A549 (cell line): ENCODE measurements around the gene INSIG1. TPM values are rescaled to one million over a fixed set of nuclear protein-coding genes. Genes with fewer than 3 reads are reported as not detected.

Experiments
- ATAC-seq, 2 experiments: fragments of 200-7000 bp in 1 of 2; fragments of >200 bp in 1 of 2; cut with Nextera tagmentation in 1 of 2; cut with Tn5 transposase in 1 of 2; 3 replicates each; pipeline versions ENCODE4 v1.8.0 to v1.9.1; 2018 to 2020; ENCODE audit warnings: mild to moderate bottlenecking in 1 of 2, moderate library complexity in 1 of 2
- CTCF ChIA-PET: fragments of 300-600 bp; sonication (Branson Sonifier 250); formaldehyde crosslinking; extraction: SDS; loops from one replicate; lab custom pipeline; 2021; ENCODE audit warnings: antibody characterized with exemption, inconsistent platforms; lab: Yijun Ruan, JAX
- POLR2A ChIA-PET: fragments of 350-600 bp; formaldehyde crosslinking; extraction: SDS; loops from one replicate; lab custom pipeline; 2021; ENCODE audit warnings: antibody characterized with exemption, inconsistent platforms; lab: Yijun Ruan, JAX
- DNase-seq, 2 experiments: peaks; one replicate each; pipeline versions ENCODE4 v3.0.0 to v3.0.0-alpha.2; 2011 to 2016; ENCODE audit warnings: low read depth in 1 of 2, low spot score in 1 of 2
- FAIRE-seq: peaks from 2 replicates; lab custom pipeline; 2011; peaks lifted over from hg19 to GRCh38; lab: Jason Lieb, UNC
- H3K27ac ChIP-seq, 2 experiments: fragments of >200 bp; sonication (Bioruptor Twin); formaldehyde crosslinking; 3 replicates each; pipeline ENCODE4 v1.5.1; 2016 to 2017
- H3K4me1 ChIP-seq: fragments of >200 bp; sonication (Bioruptor Twin); formaldehyde crosslinking; 3 replicates; pipeline ENCODE4 v1.6.1; 2016
- H3K4me2 ChIP-seq: fragments of >200 bp; sonication (Bioruptor Twin); formaldehyde crosslinking; 3 replicates; pipeline ENCODE4 v1.6.1; 2016
- H3K4me3 ChIP-seq: fragments of >200 bp; sonication (Bioruptor Twin); formaldehyde crosslinking; 3 replicates; pipeline ENCODE4 v1.5.1; 2016
- H3K9me3 ChIP-seq: fragments of >200 bp; sonication (Bioruptor Twin); formaldehyde crosslinking; 3 replicates; pipeline ENCODE4 v1.6.1; 2016
- BHLHE40 ChIP-seq: IDR thresholded peaks from 2 replicates; pipeline ENCODE4 v1.6.1; 2012; ENCODE audit warnings: low read depth, low read length, inconsistent platforms
- CBX8 ChIP-seq: fragments of 200-600 bp; sonication (generic); IDR thresholded peaks from 2 replicates; pipeline ENCODE4 v1.6.1; 2016
- CEBPB ChIP-seq, 2 experiments: fragments of >200 bp in 1 of 2; sonication (Bioruptor Twin) in 1 of 2; formaldehyde crosslinking in 1 of 2; IDR thresholded peaks; 2 replicates each; pipeline ENCODE4 v1.6.1; 2012 to 2016
- CHD2 ChIP-seq: fragments of 150-350 bp; IDR thresholded peaks from 2 replicates; pipeline ENCODE4 v1.6.1; 2014; ENCODE audit warnings: low read length; ENCODE audit not compliant: partially characterized antibody
- CHD4 ChIP-seq: fragments of 200-600 bp; sonication (generic); IDR thresholded peaks from 2 replicates; pipeline ENCODE4 v1.6.1; 2016; ENCODE audit warnings: antibody characterized with exemption, mild to moderate bottlenecking, borderline replicate concordance
- CTCF ChIP-seq: fragments of >200 bp; sonication (Bioruptor Twin); formaldehyde crosslinking; IDR thresholded peaks from 3 replicates; pipeline ENCODE4 v1.5.1; 2016
- E2F6 ChIP-seq: IDR thresholded peaks from 2 replicates; pipeline ENCODE4 v1.6.1; 2012; ENCODE audit warnings: low read depth, borderline replicate concordance
- EHF ChIP-seq: fragments of 250-450 bp; sonication (Bioruptor Pico); IDR thresholded peaks from 2 replicates; pipeline ENCODE4 v1.5.0; 2020; ENCODE audit warnings: mild to moderate bottlenecking
- ELK1 ChIP-seq: fragments of 150-350 bp; IDR thresholded peaks from 2 replicates; pipeline ENCODE4 v1.6.1; 2014; ENCODE audit warnings: low read depth, mild to moderate bottlenecking, low read length
- EP300 ChIP-seq, 2 experiments: fragments of >200 bp; sonication (Bioruptor Twin); formaldehyde crosslinking; IDR thresholded peaks; 2 replicates in 1 of 2; 3 replicates in 1 of 2; pipeline ENCODE4 v1.6.1; 2016 to 2017
- ESRRA ChIP-seq: fragments of 150-350 bp; IDR thresholded peaks from 2 replicates; pipeline ENCODE4 v1.6.1; 2014; ENCODE audit warnings: mild to moderate bottlenecking, low read length, borderline replicate concordance
- FOSL2 ChIP-seq, 2 experiments: fragments of 450-650 bp in 1 of 2; fragments of >200 bp in 1 of 2; sonication (Bioruptor Twin) in 1 of 2; formaldehyde crosslinking; IDR thresholded peaks; 2 replicates each; pipeline versions ENCODE4 v1.5.0 to v1.6.1; 2016 to 2020; ENCODE audit warnings: mild to moderate bottlenecking in 1 of 2, moderate library complexity in 1 of 2
- FOXS1 ChIP-seq: fragments of 250-450 bp; sonication (Bioruptor Pico); IDR thresholded peaks from 2 replicates; pipeline ENCODE4 v1.5.0; 2020; ENCODE audit warnings: mild to moderate bottlenecking, moderate library complexity
- HEYL ChIP-seq: fragments of 250-450 bp; sonication (Bioruptor Pico); IDR thresholded peaks from 2 replicates; pipeline ENCODE4 v1.8.0; 2021; ENCODE audit warnings: mild to moderate bottlenecking, moderate library complexity
- HMGXB4 ChIP-seq: fragments of 250-450 bp; sonication (Bioruptor Pico); IDR thresholded peaks from 2 replicates; pipeline ENCODE4 v1.5.0; 2021; ENCODE audit warnings: mild to moderate bottlenecking, moderate library complexity, borderline replicate concordance
- HOXA7 ChIP-seq: fragments of 250-450 bp; sonication (Bioruptor Pico); IDR thresholded peaks from 2 replicates; pipeline ENCODE4 v1.5.0; 2020; ENCODE audit warnings: mild to moderate bottlenecking, moderate library complexity
- HOXB5 ChIP-seq: fragments of 250-450 bp; sonication (Bioruptor Pico); IDR thresholded peaks from 2 replicates; pipeline ENCODE4 v1.5.0; 2020; ENCODE audit warnings: mild to moderate bottlenecking, moderate library complexity
- JUN ChIP-seq, 2 experiments: fragments of >200 bp; sonication (Bioruptor Twin); formaldehyde crosslinking; IDR thresholded peaks; 2 replicates in 1 of 2; 3 replicates in 1 of 2; pipeline ENCODE4 v1.6.1; 2016 to 2017
- KDM5A ChIP-seq: fragments of 200-600 bp; sonication (generic); IDR thresholded peaks from 2 replicates; pipeline ENCODE4 v1.6.1; 2016; ENCODE audit warnings: antibody characterized with exemption, mild to moderate bottlenecking
- PHF8 ChIP-seq: fragments of 200-600 bp; sonication (generic); IDR thresholded peaks from 2 replicates; pipeline ENCODE4 v1.6.1; 2016; ENCODE audit warnings: low read depth, mild to moderate bottlenecking, antibody characterized with exemption, moderate library complexity, borderline replicate concordance
- POLR2A ChIP-seq: IDR thresholded peaks from 2 replicates; pipeline ENCODE4 v1.6.1; 2012; ENCODE audit warnings: mild to moderate bottlenecking, low read length
- RARB ChIP-seq: fragments of 250-450 bp; sonication (Bioruptor Pico); IDR thresholded peaks from 2 replicates; pipeline ENCODE4 v1.8.0; 2021; ENCODE audit warnings: mild to moderate bottlenecking, moderate library complexity
- RFX5 ChIP-seq: fragments of 450-650 bp; IDR thresholded peaks from 2 replicates; pipeline ENCODE4 v1.7.1; 2014; ENCODE audit warnings: antibody characterized with exemption, mild to moderate bottlenecking, moderate library complexity
- SMC3 ChIP-seq: fragments of >200 bp; sonication (Bioruptor Twin); formaldehyde crosslinking; IDR thresholded peaks from 3 replicates; pipeline ENCODE4 v1.6.1; 2018; ENCODE audit warnings: inconsistent platforms
- SREBF2 ChIP-seq: fragments of 450-650 bp; IDR thresholded peaks from 2 replicates; pipeline ENCODE4 v1.6.1; 2014; ENCODE audit warnings: mild to moderate bottlenecking, moderate library complexity
- TP53 ChIP-seq: fragments of 250-450 bp; sonication (Bioruptor Pico); IDR thresholded peaks from 2 replicates; pipeline ENCODE4 v1.5.0; 2021; ENCODE audit warnings: mild to moderate bottlenecking, moderate library complexity
- ZC3H11A ChIP-seq: fragments of 450-650 bp; IDR thresholded peaks from 2 replicates; pipeline ENCODE4 v1.6.1; 2014; ENCODE audit warnings: antibody characterized with exemption, mild to moderate bottlenecking
- ZFP36 ChIP-seq: fragments of 450-650 bp; IDR thresholded peaks from 2 replicates; pipeline ENCODE4 v1.6.1; 2014; ENCODE audit warnings: borderline replicate concordance; ENCODE audit not compliant: partially characterized antibody
- ZNF302 ChIP-seq: fragments of 250-450 bp; sonication (Bioruptor Pico); IDR thresholded peaks from 2 replicates; pipeline ENCODE4 v1.9.0; 2021; ENCODE audit warnings: inconsistent platforms, mild to moderate bottlenecking, moderate library complexity
- WGBS: methylation state at CpG from one replicate; pipeline ENCODE4 v1.1.6; 2017; ENCODE audit errors: missing lambda C conversion rate; 5-methylcytosine and 5-hydroxymethylcytosine counted together
- polyA plus RNA-seq, 4 experiments: library from polyadenylated mRNA; depleted of rRNA in 3 of 4; stranded (reverse); fragments of >200 nt; fragmentation: RNase III in 1 of 4; extraction: RNeasy Plus Mini Kit Qiagen cat#74134 plus additional on column Dnase treatment in 1 of 4; gene quantifications; 2 replicates in 3 of 4; 3 replicates in 1 of 4; pipeline ENCODE4 v1.2.3, GENCODE V29; 2011 to 2017

Gene INSIG1
- polyA plus RNA-seq, 2 of the 4 experiments (the other 2 are of a cell fraction), result 19.7 to 33.4 TPM

GRCh38 chr7:155291729-155292128 lies 5.9 kb upstream of the INSIG1 start:
- TF ChIP-seq EHF (no peak), HOXB5 (CRISPR knock-in tag) (no peak), RFX5 (no peak), HOXA7 (no peak), ZFP36 (no peak), CEBPB (IDR thresholded peaks at IDR 0.05) (no peak), BHLHE40 (no peak), CTCF (no peak), RARB (CRISPR knock-in tag) (no peak), ZNF302 (no peak), PHF8 (no peak), ESRRA (no peak), POLR2A (no peak), CHD2 (no peak), SREBF2 (no peak), KDM5A (no peak), FOXS1 (no peak), FOSL2 (IDR thresholded peaks at IDR 0.05) (no peak), FOSL2 (CRISPR knock-in tag; IDR thresholded peaks at IDR 0.05) (no peak), HMGXB4 (CRISPR knock-in tag) (no peak)
- TF ChIP-seq, all 56 proteins: peak for 0
- WGBS, result 72% methylated on average over 5 of the region's 5 CpGs
- ATAC-seq (no peak), DNase-seq (no peak), FAIRE-seq (no peak)
- ChIA-PET POLR2A (no interaction called here), CTCF (interaction anchor here (0.9 kb wide), 1 partner anchor 101 kb away, joined by 3 read pairs; no protein-coding TSS in a partner anchor)
- Histone ChIP-seq H3K4me1 (peaks cover 17% of the 10 kb centered on the region), H3K9me3 (no peaks in the 10 kb centered on the region), H3K27ac (peak overlapping the region in 1 of 2 experiments; percentile 78; a peak in 4 of 6 replicates), H3K4me3 (no peak overlapping the region), H3K4me2 (no peak overlapping the region; the same call in 2 of the 3 replicates)

GRCh38 chr7:155292680-155293226 lies 4.9 kb upstream of the INSIG1 start:
- H3K27ac ChIP-seq, result no peak overlapping the region
- no peak for DNase-seq
- ChIA-PET POLR2A (no interaction called here), CTCF (interaction anchor here (1.0 kb wide), 1 partner anchor 31 kb away, joined by 3 read pairs; no protein-coding TSS in a partner anchor)
- 71% methylated on average over 7 of the region's 7 CpGs for WGBS
- H3K9me3 ChIP-seq, result no peaks in the 10 kb centered on the region
- H3K4me2 ChIP-seq, result no peak overlapping the region
- no peak for ATAC-seq
- H3K4me1 ChIP-seq, result peaks cover 17% of the 10 kb centered on the region
- no peak for FAIRE-seq
- H3K4me3 ChIP-seq, result no peak overlapping the region
- TF ChIP-seq ELK1 (no peak), JUN (IDR thresholded peaks at IDR 0.05) (no peak), KDM5A (no peak), ZC3H11A (no peak), RARB (CRISPR knock-in tag) (no peak), HOXA7 (no peak), CBX8 (no peak), SMC3 (no peak), CHD4 (no peak), HEYL (no peak), CTCF (no peak), TP53 (CRISPR knock-in tag) (no peak), HOXB5 (CRISPR knock-in tag) (no peak), EP300 (IDR thresholded peaks at IDR 0.05) (no peak), HMGXB4 (CRISPR knock-in tag) (no peak), EHF (no peak), E2F6 (no peak)
